HG03175 (cell line): Measurements from ENCODE around the gene FZD1.
A peak's percentile ranks its signal among the peaks of the same experiment; 100 is the strongest.

Experiments used
- ATAC-seq: cut with Tn5 transposase; IDR thresholded peaks from one replicate; pipeline ENCODE4 v1.9.1; 2021; ENCODE audit warnings: mild to moderate bottlenecking, moderate library complexity; ENCODE audit not compliant: unreplicated experiment

Gene FZD1

DNA sequence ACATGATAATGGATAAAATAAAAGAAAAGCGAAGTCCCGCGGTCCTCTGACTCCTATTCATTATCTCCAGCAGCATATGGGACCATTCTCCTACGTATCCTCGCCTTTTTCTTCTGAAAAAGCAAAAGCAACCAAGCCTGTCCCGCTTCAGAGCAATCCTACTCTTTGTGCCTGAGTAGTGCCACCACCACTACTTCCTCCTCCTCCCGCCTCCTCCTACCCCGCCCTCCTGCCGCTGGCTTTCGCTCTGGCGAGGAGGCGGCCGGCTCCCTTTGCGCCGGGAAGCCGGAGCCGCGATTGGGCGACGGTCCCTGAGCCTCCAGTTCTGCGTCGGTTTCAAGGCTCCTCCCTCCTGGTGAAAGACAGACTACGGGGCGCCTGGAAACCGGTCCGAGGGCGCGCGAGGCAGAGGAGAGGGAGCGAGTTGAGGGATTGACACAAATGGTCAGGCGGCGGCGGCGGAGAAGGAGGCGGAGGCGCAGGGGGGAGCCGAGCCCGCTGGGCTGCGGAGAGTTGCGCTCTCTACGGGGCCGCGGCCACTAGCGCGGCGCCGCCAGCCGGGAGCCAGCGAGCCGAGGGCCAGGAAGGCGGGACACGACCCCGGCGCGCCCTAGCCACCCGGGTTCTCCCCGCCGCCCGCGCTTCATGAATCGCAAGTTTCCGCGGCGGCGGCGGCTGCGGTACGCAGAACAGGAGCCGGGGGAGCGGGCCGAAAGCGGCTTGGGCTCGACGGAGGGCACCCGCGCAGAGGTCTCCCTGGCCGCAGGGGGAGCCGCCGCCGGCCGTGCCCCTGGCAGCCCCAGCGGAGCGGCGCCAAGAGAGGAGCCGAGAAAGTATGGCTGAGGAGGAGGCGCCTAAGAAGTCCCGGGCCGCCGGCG is at the start of gene FZD1:
Gene FZD1, plus strand, starts transcription at position 388 of the 878 bp plus-strand sequence. Its CDS starts 448 bp downstream, at position 836.
- peak; percentile 92 for ATAC-seq

DNA sequence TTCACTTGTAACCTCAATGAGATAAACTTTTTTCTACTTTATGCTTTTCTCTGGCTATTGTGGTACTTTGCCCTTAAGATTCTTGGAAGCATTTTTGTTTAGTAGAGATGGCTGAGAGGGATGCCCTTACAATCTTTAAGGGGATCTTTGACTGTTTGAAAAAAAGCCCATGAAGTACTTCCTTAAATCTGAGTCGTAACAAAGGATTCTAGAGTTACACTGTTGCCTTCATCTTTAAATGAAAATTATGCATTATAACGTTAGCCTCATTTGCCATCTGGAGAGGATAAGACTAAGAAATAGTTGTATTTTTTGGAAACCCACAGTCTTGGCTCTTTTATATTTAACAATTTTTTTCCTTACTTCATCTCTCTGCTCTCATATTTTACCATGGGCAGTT is 37.8 kb upstream of the FZD1 start:
- no peak for ATAC-seq

DNA sequence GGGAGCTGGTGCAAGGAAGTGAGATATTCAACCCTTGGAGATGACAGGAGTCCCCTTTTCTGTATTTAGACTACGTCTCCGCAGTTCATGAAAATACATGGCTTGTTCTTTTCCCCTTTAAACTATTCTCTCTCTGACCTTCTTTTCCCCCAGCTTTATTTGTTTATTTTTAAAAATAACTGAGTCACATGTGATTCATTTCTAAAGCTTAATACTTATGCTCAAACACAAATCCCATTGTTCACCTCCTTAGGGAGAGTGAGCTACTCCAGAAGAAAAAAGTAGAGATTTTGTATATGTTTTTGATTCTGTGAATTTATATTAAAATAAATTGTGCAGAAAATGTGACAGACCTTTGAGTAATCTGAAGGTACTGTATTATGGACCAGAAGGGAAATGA is 35.9 kb upstream of the FZD1 start:
- no peak for ATAC-seq

DNA sequence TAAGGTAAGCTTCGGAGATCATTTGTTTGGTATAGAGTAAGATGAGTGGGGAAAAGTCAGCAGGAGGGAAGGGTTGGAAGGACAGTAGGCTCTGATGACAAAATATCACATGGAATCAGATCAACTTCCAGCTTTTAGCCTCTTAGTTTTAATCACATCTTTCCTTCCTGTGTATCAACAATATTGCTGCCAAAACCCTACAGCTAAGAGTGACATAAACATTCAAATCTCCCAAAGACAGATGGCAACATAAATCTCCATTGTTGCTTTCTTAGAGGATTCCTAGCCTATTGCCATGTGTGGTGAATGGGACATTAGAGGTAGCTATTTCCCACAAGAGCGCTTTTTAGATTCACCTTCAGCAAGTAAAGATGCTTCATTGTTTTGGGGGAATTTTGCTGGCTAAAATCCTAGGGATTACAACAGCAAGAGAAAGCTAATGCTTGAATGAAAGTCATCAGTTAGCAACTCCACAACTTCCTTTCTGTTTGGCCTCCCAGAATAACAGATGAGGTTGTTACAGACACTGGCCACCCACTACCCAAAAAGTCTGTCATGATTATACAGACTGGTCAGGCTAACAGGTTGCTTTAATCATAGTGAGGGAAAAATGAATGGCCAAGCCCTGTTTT is 35.2 kb upstream of the FZD1 start:
- no peak for ATAC-seq

DNA sequence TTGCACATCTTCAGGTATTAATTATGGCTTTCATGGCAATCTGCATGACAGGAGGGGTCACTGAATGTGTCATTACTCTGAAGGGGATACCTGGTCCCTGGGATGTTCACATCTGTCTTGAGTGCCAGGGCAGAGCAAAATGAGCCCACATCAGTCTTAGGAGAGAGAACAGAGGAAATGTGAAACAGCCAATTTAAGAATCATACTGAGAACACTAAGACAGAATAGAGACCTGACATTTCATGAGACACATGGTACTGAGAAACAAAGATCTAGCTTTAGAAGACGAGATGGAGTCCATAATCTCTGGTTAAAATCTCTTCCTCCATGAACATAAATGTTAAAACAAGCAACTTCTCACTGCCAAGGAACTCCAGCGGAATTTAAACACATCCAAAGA is 34.1 kb upstream of the FZD1 start:
- no peak for ATAC-seq

DNA sequence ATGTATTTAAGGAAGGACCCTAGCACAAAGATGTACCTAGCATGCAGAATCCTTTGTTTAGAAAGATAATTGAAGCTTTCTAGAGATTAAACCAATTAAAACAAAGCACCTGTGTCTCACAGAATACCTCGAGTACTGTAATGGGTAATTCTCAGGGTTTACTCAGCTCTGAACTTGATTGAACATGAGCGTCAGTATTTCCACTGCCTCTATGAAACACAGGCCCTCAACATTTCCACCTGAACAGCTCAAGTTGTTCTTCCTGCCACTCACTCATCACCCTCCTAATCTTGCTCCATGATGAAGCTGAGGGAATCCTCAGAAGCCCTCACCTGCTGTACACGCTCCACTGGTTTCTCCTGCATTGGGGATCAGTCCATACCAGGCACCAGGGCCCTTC is 33.7 kb upstream of the FZD1 start:
- ATAC-seq, result no peak

DNA sequence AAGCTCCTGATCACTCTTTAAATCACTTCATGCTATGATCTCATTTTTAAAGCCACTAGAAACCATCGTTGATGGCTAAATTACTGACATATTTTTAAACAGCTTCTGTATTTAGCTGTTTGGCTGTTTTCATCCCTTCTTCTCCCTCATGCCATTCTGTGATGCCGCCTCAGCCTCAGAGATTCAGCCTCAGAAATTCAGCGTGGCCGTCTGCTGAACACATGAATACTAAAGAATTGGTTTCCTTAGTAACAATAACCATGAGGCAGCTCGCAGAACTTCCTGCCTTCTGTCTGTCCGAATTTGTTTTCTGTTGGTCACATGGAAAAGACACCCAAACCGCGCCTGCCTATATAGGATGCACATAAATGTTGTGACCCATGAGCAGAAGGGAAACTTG is 31.0 kb upstream of the FZD1 start:
- no peak for ATAC-seq

DNA sequence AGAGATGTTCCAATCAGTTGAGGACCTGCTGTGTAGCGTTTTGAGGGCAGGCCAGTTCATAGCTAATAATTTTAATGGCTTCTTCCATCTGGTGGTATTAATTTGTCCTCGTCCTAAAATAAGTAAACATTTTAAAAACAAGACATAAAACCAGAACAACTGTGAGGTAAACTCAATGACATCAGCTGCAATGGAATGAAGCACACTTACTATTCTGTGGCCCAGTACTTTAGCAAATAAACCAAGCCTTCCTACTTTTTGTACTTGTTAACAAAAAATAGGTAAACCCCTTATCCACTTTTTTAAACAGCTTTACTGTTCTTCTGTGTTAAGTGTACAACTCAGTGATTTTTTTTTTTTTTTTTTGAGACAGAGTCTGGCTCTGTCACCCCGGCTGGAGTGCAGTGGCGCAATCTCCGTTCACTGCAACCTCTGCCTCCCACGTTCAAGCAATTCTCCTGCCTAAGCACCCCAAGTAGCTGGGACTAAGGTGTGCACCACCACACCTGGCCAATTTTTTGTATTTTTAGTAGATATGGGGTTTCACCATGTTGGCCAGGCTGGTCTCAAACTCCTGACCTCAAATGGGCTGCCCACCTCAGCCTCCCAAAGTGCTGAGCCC is 28.9 kb upstream of the FZD1 start:
- ATAC-seq, result no peak

DNA sequence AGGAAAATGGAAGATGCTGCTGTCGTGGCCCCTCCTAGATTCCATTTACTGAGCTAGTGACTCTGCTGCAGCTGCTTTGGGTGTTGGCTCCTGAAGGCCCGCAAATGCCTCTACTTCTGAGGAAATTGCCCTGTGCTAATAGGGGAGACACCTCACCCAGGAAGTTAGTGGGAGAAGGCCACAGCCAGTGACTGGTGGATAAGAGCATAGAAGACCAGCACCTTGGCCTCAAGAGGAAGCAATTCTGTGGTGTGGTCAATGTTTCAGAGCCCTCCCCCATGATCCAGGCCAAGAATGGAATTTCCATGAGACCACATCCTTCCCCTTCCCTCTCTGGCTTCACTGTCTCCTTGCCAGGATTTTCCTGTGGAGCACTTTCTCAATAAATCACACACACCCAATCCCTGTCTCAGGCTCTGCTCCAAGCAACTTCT is 25.0 kb upstream of the FZD1 start:
- ATAC-seq, result no peak

DNA sequence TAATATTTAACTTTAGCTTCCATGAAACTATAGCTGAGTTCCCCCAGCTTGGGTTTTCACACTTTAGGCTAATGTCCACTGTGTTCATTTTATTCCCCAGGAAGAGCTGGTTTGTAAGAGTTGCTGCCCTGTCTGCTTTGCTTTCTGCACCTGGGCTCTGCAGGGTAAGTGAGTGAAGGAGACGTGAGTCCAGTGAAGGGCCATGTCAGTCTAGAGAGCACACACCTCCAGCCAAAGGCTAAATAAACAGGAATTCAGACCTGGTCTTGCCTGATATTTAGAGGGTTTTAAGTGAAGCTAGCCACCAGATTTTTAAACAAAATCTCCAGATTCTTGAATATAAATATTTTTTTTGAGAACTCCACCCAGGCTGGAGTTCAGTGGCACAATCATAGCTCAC is 24.5 kb upstream of the FZD1 start:
- ATAC-seq, result no peak

DNA sequence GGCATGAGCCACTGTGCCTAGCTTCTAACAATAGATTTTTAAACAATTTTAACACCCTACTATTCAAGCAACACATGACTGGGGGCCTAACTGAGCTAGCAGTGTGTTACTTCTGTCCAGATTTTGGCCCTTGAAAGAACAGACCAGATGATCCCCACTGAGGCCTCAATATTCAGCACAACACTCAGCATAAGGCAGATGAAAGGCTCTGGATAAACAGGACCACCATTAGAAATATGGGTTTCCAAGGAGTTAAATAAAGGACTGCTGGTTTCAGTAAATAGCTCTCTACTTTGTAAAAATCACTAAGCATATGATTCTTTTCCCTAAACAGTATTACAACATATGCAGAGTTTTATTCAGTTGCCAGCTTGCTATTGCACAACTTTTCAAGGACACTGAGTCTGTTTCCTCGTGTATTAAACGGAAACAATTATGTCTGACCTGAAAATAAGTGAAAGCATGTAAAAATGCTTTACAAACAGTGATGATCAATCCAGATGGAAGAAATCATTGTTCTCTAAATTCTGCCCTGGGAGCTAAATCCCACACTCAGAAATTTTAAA is 23.8 kb upstream of the FZD1 start:
- no peak for ATAC-seq

DNA sequence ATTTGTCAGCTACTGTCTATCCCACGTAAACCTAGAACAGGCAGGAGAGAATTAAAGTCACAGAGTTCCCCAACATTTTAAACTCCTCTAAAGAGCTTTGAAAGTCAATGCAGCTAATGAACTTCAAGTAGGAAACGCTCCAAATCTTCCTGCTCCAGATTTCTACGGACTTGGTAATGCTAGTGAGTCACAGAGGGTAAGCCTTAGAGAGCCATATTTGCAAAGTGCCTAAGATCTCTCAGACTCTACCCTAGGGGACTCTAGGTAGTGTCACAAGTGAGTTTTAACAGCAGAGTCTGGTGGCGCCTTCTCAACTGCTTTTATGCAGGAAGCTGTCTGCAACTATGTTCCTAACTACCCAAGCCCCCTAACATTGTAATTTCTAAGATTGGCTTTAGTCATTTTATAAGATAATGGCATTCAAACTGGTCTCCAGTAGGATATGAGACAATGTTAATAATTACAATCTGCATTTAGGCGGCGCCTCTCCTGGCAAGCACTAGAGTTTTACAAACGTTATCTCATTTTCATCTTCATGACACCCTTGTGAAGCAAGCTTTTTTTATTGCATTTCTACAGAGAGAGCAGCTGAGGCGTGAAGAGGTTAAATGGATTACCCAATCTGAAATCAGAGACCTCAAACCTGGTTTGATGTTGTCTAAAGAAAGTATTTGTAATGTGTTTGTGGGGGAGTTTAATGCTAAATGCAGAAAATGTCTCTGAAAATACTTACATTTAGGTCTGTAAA is 22.0 kb upstream of the FZD1 start:
- no peak for ATAC-seq

DNA sequence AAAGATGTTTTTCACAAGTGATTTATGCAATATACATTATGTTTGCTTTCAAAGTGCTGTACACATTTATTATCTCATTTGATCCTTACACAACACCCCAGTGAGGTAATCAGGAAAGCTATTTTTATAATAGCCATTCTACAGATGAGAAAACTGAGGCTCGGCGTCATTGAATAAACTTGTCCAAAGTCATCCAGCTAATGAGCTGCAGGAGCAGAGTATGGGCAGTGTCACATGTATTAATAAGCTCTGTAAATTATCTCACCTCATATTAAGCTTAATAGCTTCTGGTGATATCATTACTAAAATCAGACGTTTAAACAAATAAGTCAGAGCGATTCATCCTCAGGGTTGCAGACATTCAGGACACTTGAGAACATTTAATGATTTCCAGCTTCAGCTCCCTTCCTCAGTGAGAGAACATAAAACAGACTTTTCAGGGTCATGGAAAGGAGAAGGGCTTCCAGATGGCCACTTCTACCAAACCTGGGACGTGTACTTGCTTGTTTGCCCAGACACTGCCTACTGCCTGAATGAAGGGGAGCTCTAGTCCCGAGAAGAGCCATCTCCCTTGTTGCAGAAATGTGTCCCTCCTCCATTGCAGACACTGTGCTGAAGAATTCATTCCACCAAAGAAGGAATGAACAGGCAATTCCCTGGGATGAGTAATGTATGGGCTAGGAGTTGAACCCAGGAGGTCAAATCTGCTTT is 20.5 kb upstream of the FZD1 start:
- ATAC-seq, result no peak

DNA sequence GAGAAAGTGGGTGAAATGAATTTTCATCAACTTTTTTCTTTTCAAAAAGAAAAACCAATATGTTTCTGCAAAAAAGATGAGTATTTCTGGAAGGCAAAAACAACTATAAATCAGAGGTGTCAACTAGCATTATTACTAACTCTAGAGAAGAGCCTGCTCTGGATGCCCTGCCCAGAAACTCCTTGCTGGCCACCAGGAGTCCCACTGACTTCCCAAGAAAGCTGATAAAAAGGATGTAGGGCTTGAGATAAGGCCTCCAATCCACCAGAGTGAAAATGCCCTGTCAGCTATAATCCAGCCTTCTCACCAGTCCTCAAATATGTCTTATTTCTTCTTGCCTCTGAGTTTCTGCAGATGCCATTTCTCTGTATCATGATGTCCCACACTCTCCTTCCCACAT is 16.7 kb upstream of the FZD1 start:
- no peak for ATAC-seq

DNA sequence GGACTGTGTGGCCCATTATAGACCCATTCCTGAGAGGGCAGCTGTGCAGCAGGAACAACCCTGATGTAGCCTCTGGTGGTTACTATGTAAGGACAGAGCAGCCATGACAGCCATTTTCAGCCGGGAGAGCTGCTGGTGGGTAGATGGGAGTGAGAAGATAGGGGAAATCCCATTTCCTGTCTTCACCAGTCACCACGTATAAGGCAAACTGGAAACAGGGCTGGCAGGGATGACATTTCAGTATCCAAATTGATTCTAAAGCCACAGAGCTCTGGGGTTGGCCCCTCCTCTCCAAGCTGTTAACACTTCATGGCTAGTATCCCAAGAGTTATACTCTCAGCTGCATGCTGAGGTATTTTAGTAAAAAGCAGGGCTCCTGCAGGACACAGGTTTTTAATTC is 15.2 kb upstream of the FZD1 start:
- ATAC-seq, result no peak

DNA sequence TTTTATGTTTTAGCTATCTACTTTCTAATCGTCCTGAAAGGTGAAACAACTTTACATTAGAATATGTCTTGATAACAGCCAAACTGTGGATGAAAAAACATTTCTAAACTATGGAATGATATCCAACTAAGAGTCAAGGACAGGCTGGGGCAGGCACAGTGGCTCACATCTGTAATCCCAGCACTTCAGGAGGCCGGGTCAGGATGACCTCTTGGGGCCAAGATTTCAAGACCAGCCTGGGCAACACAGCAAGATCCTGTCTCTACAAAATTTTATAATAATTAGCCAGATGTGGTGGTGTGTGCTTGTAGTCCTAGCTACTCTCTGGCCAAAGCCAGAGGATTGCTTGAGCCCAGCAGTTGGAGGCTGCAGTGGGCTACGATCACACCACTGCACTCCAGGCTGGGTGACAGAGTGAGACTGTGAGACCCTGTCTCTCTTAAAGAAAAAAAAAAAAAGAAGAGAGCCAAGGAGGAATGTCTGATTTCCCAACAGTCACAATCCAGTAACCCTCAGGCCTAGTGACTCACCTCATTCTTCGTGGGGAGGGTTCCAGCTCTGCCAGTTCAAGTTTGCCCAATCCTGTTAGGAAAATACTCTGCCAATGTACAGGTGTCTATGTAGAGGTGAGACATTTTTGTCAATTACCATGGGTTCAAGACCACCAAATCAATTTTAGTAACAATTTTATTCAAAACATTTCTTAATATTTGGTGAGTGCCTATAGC is 14.6 kb upstream of the FZD1 start:
- ATAC-seq, result no peak

DNA sequence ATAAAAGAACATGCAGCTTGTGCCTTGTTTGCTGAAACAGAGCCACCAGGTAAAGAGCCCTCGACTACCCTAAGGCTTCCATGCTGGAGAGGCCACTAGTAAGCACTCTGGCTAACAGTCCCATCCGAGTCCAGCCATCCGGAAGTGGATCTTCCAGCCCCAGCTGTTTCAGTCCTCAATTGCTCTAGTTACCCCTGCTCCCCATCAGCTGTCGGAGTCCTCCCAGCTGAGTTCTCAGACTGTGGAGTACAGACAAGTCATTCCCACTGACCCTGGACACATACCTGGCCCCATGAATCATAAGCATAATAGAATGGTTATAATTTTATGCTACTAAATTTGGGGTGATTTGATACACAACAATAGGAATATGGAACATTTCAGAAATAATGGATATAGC is 13.5 kb upstream of the FZD1 start:
- no peak for ATAC-seq

DNA sequence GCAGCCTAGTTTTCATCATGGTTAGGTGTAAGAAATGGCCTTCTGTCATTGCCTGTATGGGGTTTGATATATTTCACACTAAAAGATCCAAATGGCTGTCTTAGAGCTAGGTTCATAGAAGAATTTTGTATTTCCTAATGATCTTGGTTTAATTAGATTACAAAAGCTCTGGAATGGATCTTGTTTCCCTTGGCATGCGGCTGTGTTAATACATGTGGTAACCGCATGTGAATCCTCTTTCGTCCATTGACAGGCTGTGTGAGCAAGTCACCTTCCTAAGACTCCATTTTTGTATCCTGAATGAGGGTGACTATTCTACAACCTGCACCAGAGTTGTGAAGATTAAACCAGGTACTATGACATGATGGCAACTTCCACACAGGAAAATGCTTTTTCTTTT is 12.4 kb upstream of the FZD1 start:
- ATAC-seq, result no peak

DNA sequence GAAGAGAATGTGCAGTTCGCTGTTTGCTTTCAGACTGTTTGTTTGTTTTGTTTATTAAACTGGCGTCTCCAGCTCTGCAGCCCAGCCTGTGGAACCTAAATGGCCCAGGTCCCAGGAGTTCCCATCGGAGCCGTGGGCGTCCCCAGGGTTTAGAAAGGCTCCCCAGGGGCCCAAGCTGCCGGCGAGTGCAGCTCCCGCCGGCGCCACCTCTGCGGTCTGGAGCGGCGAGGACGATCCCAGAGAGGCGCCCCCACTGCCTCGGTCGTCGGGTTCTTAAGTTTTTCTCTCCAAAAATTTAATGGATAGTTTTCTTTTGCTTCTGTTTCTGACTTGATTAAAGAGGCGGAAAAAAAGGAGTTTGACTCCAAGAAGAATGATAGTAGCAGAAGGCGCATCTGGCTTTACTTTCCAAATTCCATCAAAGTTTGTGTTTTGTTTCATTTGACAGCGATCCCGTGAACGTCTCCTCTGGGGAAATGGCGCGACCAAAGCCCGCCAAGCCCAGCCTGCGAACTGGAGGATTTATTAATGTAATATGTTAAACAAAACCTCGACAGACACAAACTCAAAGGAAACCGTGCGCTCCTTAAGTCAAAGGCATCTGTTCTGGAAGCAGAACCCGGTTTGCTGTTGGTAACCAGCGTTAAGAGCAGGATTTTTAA is 718 bp upstream of the FZD1 start:
- no peak for ATAC-seq
